DMS 273 (cell line): Measurements from ENCODE around the gene RBMS3.
"Not testable (repeated sequence)": the region's sequence is repeated elsewhere in the genome, so short reads cannot be mapped to it uniquely, and the experiment has no call there.

Source experiments
- DNase-seq: peaks from one replicate; lab custom pipeline; 2025; ENCODE audit not compliant: unreplicated experiment; lab: John Stamatoyannopoulos, UW

Gene RBMS3

DNA sequence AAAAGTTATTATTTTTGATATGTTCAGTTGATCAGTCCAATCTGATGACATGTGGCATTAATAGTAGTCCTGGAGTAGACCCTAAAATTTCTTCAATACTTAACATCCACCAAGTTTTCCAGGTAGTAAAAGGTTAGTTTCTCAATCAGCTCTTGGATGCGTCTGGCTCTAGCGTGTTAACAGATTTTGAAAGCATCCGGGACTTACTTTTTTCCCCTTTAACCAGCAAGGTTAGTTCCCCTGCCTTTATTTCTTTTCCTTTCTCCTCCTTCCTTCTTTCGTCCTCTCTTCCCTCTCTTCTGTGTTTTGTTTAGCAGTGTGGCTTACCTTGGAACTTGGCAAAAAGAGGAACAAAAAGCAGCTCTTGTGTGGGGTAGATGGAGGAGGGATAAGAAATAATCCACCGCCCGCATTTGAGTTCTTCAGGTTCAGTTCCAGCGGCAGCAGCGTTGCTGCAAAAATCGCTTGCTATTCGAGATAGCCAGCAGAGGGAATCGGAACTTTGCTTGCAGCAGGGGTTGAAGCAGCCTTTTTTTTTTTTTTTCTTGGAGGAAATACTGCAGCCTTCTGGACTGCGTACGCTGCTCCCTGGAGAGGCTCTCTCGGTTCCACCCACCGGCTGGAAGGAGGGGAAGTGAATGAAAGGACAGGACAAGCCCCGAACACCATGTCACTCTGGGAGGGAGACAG is at the start of gene RBMS3:
Gene RBMS3, plus strand, starts transcription at position 668 of the 690 bp plus-strand sequence.
- peak; percentile 66 for DNase-seq

GRCh38 chr3:29233126-29233525 is 47.7 kb upstream of the RBMS3 start:
- DNase-seq, result not testable (repeated sequence)

GRCh38 chr3:29236146-29236840 is 44.6 kb upstream of the RBMS3 start:
- peak; percentile 47 for DNase-seq

- DNase-seq, result no peak
Observed at GRCh38 chr3:29239376-29239775, 41.5 kb upstream of the RBMS3 start.

GRCh38 chr3:29240248-29240647 is 40.6 kb upstream of the RBMS3 start:
- no peak for DNase-seq

DNA sequence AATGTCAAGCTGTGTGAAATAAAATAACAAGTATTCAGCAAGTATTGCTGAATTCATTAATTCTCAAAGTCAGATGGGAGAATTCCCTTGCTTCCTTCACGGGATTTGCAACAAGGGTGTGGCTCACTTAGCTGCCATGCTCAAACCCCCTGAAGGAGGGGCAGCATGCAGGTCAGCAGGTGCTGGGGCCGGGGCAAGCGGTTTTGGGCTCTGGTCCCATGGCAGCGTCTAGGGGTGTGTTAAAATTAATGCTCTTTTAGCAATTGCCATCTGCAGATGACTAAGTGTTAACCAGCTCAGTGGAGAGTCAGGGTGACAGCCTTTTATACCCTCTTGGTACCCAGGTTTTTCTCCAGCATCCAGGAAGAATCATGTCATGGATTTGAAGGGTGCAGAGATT is 40.0 kb upstream of the RBMS3 start:
- DNase-seq, result no peak

DNA sequence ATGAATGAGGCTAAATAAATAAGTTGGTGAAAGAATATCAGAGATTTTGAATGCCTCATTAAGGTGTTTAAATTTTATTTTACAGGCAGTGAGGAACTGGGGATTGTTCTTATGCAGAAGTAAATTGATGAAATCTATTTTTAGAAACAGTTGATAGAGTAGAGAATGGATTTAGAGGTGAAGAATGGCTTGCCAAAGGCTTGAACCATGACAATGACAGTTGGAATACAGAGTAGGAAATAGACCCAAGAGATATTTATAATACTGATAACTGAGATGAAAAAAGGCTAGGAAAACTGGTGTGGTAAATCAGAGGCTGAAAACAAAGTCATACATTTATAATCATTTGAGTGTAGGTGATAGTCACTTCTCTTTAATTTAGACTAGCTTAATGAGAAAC is 39.0 kb upstream of the RBMS3 start:
- DNase-seq, result no peak

DNA sequence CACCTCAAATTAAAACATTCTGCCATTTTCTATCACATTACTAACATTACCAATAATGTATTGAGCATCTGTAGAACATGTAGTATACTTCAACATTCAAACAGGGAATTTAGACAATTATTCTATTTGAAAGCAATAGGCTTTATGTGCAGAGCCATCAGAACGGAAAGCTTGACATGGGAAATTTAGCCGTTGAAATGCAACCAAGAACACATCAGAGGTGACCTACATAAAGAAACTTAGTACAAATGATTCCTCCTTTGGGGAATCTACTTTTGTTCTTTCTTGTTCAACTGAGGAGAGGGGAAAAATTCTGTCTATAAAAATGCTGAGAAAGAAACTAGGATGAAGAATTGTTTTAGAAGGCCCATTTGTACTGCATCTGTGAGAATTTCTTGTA is 38.6 kb upstream of the RBMS3 start:
- no peak for DNase-seq

- no peak for DNase-seq
Observed at GRCh38 chr3:29245441-29245840, 35.4 kb upstream of the RBMS3 start.

- no peak for DNase-seq
Observed at GRCh38 chr3:29247088-29247745, 33.7 kb upstream of the RBMS3 start.

- no peak for DNase-seq
Observed at GRCh38 chr3:29249829-29250345, 31.0 kb upstream of the RBMS3 start.

- DNase-seq, result no peak
Observed at GRCh38 chr3:29255854-29256696, 24.8 kb upstream of the RBMS3 start.

- DNase-seq, result no peak
Observed at GRCh38 chr3:29258161-29258560, 22.7 kb upstream of the RBMS3 start.

DNA sequence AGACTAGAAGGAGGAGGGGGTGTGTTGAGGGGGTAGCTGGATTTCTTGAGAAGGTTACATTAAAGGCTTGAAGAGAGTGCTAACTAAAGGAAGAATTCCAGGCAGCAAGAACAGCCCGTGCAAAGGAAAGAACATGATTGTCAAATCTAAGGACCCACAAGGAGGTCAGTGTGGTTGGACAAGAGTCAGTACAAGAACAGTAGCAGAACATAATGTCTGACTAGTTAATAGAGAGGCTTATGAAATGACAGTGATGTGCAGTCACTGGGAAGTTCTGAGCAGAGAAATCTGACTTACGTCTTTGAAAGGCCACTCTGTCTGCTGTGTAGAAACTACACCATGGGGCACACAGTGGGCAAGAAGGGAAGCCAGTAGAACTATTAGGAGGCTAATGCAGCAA is 19.8 kb upstream of the RBMS3 start:
- no peak for DNase-seq

- no peak for DNase-seq
Observed at GRCh38 chr3:29263476-29263875, 17.4 kb upstream of the RBMS3 start.

DNA sequence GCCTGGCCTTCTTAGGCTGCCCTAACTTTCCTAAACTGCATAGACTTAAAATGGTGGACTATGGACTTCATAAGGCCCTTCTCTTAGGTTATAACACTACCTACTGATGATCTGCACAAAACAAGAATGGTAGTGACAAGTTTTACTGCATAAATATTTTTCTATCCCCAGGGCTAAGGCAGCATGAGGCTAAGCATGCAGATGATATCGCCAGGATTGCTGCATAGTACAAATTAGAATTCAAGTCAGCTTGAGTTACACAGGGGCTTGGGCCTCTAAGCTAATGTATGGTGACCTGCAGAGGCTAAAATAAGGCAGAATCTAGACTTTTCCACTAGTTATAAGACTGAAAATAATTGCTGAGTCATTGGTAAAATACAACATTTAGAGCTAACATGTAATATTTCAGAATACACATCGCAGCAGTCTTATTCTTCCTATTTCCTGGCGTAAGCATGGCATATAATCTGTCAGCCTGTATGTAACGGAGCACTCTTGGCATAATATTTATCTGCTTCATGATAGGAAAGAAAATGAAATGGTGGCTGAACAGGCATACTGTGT is 15.3 kb upstream of the RBMS3 start:
- no peak for DNase-seq

GRCh38 chr3:29267226-29267625 is 13.6 kb upstream of the RBMS3 start:
- peak; percentile 87 for DNase-seq

DNA sequence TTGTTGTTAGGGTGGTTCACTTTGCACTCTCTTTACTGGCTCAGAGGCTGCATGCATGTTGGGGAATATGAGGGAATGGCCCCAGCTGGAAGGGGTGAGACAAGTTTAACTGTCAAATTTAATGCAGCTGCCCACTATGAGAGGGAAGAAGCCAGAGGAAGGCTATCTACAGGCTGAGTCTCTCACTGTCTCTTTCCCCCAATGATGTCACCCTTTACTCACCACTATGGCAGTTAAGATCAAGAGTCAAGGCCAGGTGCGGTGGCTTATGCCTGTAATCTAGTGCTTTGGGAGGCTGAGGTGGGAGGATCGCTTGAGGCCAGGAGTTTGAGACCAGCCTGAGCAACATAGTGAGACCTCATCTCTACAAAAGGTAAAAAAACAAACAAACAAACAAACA is 12.2 kb upstream of the RBMS3 start:
- no peak for DNase-seq

GRCh38 chr3:29270752-29271151 is 10.1 kb upstream of the RBMS3 start:
- DNase-seq, result no peak

- DNase-seq, result no peak
Observed at GRCh38 chr3:29271475-29271874, 9.4 kb upstream of the RBMS3 start.

DNA sequence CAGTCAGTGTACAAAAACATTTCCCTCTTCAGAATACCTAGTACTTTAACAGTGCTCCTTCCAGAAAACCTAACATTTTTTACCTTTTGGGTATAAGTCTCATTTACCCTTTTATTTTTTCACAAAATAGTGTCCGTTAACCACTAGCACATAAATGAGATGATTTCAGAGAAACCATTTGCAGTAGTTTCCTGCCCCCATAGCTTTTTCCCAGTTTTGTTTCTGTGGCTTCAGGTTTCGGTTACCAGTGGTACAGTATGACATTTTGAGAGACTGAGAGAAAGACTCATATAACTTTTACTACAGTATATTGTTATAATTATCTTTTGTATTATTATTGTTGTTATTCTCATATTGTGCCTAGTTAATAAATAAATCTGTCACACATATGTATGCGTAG is 6.2 kb upstream of the RBMS3 start:
- no peak for DNase-seq
